Aorta (tissue), 5 donors: ENCODE results near the gene GIGYF2. TPM values are rescaled to one million over a fixed set of nuclear protein-coding genes. Genes with fewer than 3 reads are reported as not detected.
A peak's percentile ranks its signal among the peaks of the same experiment; 100 is the strongest.

Source experiments
- ATAC-seq: fragments of 200-7000 bp; cut with Tn5 transposase; one replicate; pipeline ENCODE4 v1.9.1; 2022; ENCODE audit warnings: moderate library complexity; ENCODE audit not compliant: low FRiP score
- DNase-seq, 2 donors: peaks; one replicate each; pipeline ENCODE4 v3.0.0-alpha.2; 2020
- H3K27ac ChIP-seq, 2 donors: one replicate each; pipeline ENCODE4 v1.5.1; 2013; ENCODE audit warnings: low read length in 2 of 2, mild to moderate bottlenecking in 2 of 2, moderate library complexity in 2 of 2, control low read depth in 1 of 2, inconsistent platforms in 1 of 2, low read depth in 1 of 2
- H3K27me3 ChIP-seq, 2 donors: one replicate each; pipeline ENCODE4 v1.6.1; 2013; ENCODE audit warnings: control low read depth in 1 of 2, low read length in 1 of 2, mild to moderate bottlenecking in 1 of 2, moderate library complexity in 1 of 2; ENCODE audit not compliant: insufficient read depth in 2 of 2, control insufficient read depth in 1 of 2
- H3K36me3 ChIP-seq, 2 donors: one replicate each; pipeline ENCODE4 v1.6.1; 2013; ENCODE audit warnings: control low read depth in 1 of 2, low read length in 1 of 2, mild to moderate bottlenecking in 1 of 2; ENCODE audit not compliant: insufficient read depth in 2 of 2, control insufficient read depth in 1 of 2
- H3K4me1 ChIP-seq, 2 donors: one replicate each; pipeline ENCODE4 v1.6.1; 2013; ENCODE audit warnings: low read length in 2 of 2, control low read depth in 1 of 2, mild to moderate bottlenecking in 1 of 2, moderate library complexity in 1 of 2; ENCODE audit not compliant: insufficient read depth in 2 of 2, control insufficient read depth in 1 of 2
- H3K4me3 ChIP-seq, 2 donors: one replicate each; pipeline ENCODE4 v1.5.1; 2013; ENCODE audit warnings: low read length in 2 of 2, control low read depth in 1 of 2, mild to moderate bottlenecking in 1 of 2
- H3K9me3 ChIP-seq: one replicate; pipeline ENCODE4 v1.6.1; 2013; ENCODE audit warnings: mild to moderate bottlenecking, low read length; ENCODE audit not compliant: control insufficient read depth
- WGBS, 2 donors: extraction: QIAGEN DNeasy Blood & Tissue Kit; methylation state at CpG; one replicate each; pipeline ENCODE4 v1.1.7; 2013; 5-methylcytosine and 5-hydroxymethylcytosine counted together
- intact Hi-C, 2 donors: fragments of 100-400 bp; cut with DNase I; formaldehyde crosslinking; loops; one replicate each; pipeline versions ENCODE4 v1.14.2 to v1.15.0; 2022
- polyA plus RNA-seq, 2 donors: library from polyadenylated mRNA; stranded (reverse); fragments of 200-250 nt; gene quantifications; one replicate each; pipeline ENCODE4 v1.2.3, GENCODE V29; 2013
- total RNA-seq, 2 donors: library from RNA; stranded (reverse); fragmentation: NEBNext Ultra II Directional; extraction: Animal tissue kit (Norgen Biotek cat#: 25700); gene quantifications; one replicate each; pipeline ENCODE4 v1.2.1, GENCODE V29; 2021
- donor health status: healthy with polysubstance abuse.
- donor health status: Bipolar disorder and iron deficiency.
- donor health status: DM: no; HTN: no; CAD: no.
- donor health status: DM: no; HTN: no; CAD: no.
- donor health status: DM: yes; HTN: yes; CAD: no.

GIGYF2 gene
- total and polyA plus RNA-seq, 4 donors: 13.3 to 100 (median 43.7) TPM

GRCh38 chr2:232872826-232873225, 175.7 kb downstream of the GIGYF2 start:
- no peak for ATAC-seq

GRCh38 chr2:232873292-232873908, 176.3 kb downstream of the GIGYF2 start:
- no peaks in the 10 kb centered on the region for H3K9me3 ChIP-seq
- H3K36me3 ChIP-seq: no peaks in the 10 kb centered on the region
- no peaks in the 10 kb centered on the region for H3K4me1 ChIP-seq
- no peak overlapping the region for H3K27ac ChIP-seq
- no peaks in the 10 kb centered on the region for H3K27me3 ChIP-seq
- 95 to 96% methylated on average over 14 of the region's 14 CpGs for WGBS, 2 donors
- intact Hi-C loops: no loop called here
- DNase-seq: no peak
- no peak for ATAC-seq
- no peak overlapping the region for H3K4me3 ChIP-seq

More at GRCh38 chr2:232872826-232873225, 175.7 kb downstream of the GIGYF2 start:
- WGBS, 2 donors: 64 to 71% methylated on average over 9 of the region's 9 CpGs
- H3K27ac ChIP-seq: no peak overlapping the region
- H3K4me3 ChIP-seq: no peak overlapping the region
- DNase-seq: no peak
- intact Hi-C loops: no loop called here
- H3K9me3 ChIP-seq: no peaks in the 10 kb centered on the region
- no peaks in the 10 kb centered on the region for H3K4me1 ChIP-seq
- no peaks in the 10 kb centered on the region for H3K36me3 ChIP-seq
- H3K27me3 ChIP-seq: no peaks in the 10 kb centered on the region

GRCh38 chr2:232873909-232874641, 176.9 kb downstream of the GIGYF2 start:
- Histone ChIP-seq H3K27me3 (no peaks in the 10 kb centered on the region), H3K9me3 (no peaks in the 10 kb centered on the region), H3K36me3 (no peaks in the 10 kb centered on the region), H3K4me3 (no peak overlapping the region), H3K27ac (no peak overlapping the region), H3K4me1 (no peaks in the 10 kb centered on the region)
- ATAC-seq (no peak), DNase-seq (no peak)
- intact Hi-C loops: no loop called here
- WGBS, 2 donors: 81 to 90% methylated on average over 6 of the region's 6 CpGs

DNA sequence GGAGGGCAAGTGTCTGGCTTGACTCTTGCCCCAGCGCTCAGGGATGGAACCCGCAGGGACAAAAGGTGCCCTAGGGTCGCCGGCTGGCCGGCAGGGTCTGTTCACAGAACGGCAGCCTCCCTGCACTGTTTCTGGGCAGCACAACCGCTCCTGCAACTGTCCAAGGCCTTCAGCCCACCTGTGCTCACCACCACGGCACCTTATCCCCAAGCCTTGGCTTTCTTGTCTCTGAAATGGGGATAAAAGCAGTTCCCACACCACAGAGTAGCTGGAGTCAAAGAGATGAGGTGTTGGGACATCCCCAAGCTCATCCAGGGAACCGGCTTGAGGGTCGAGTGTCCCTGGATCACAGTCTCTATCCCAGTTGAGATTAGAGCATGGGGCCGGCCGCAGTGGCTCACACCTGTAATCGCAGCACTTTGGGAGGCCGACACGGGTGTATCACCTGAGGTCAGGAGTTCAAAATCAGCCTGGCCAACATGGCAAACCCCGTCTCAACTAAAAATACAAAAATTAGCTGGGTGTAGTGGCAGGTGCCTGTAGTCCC, 177.6 kb downstream of the GIGYF2 start:
- intact Hi-C loops: no loop called here
- ATAC-seq: no peak
- WGBS, 2 donors: 92 to 94% methylated on average over 16 of the region's 16 CpGs
- Histone ChIP-seq H3K4me1 (no peaks in the 10 kb centered on the region), H3K9me3 (no peaks in the 10 kb centered on the region), H3K27me3 (no peaks in the 10 kb centered on the region), H3K27ac (no peak overlapping the region), H3K36me3 (no peaks in the 10 kb centered on the region), H3K4me3 (no peak overlapping the region)
- no peak for DNase-seq

- Histone ChIP-seq H3K36me3 (no peaks in the 10 kb centered on the region), H3K4me1 (no peaks in the 10 kb centered on the region), H3K27me3 (no peaks in the 10 kb centered on the region), H3K4me3 (no peak overlapping the region), H3K9me3 (no peaks in the 10 kb centered on the region), H3K27ac (no peak overlapping the region)
- ATAC-seq (no peak), DNase-seq (peak in 1 of 2 donors; percentile 74)
- intact Hi-C loops: no loop called here
- 21 to 33% methylated on average over 25 to 37 of the region's 37 CpGs for WGBS, 2 donors
These were observed 178.4 kb downstream of the GIGYF2 start for GRCh38 chr2:232875256-232876121.

DNA sequence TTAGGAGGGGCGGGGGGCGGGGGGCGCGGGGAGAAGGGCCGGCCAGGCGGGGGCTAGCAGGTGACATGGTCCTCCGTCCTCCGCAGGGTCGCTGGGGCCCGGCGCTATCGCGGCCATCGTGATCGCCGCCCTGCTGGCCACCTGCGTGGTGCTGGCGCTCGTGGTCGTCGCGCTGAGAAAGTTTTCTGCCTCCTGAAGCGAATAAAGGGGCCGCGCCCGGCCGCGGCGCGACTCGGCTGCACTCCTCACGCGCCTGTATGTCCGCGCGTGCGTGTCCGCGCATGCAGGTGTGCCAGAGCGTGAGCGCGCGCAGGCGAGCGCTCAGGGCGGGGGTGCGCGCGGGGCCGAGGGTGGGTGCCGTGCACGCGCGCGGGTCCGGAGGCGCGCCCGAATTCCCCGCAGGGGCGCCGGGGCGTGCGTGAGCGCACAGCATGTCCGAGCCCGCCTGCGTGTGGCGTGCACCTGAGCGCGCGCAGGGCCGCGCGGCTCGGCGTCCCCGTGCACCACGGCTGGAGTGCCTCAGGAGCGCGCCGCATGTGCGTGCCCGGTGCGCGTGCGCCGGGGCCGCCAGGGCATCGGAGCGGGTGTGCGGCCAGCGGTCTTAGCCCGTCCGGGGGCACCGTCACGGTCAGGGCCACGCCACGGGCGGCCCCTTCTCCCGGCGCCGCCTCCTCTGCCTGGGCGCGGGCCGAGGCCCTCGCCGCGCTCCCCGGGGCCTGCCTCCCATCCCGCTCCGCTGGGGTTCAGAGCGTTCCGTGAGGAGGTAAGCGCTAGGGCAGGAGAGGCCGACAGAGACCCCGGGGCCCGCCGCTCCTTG, 179.2 kb downstream of the GIGYF2 start:
- peak in 1 of 2 donors; percentile 71 for DNase-seq
- Histone ChIP-seq H3K27me3 (no peaks in the 10 kb centered on the region), H3K9me3 (no peaks in the 10 kb centered on the region), H3K36me3 (no peaks in the 10 kb centered on the region), H3K27ac (no peak overlapping the region), H3K4me1 (no peaks in the 10 kb centered on the region), H3K4me3 (peak overlapping the region in 1 of 2 donors; percentile 45)
- intact Hi-C loops: no loop called here
- 2 to 4% methylated on average over 69 to 119 of the region's 119 CpGs for WGBS, 2 donors
- no peak for ATAC-seq

GRCh38 chr2:232876978-232877441, 179.9 kb downstream of the GIGYF2 start:
- Histone ChIP-seq H3K36me3 (no peaks in the 10 kb centered on the region), H3K9me3 (no peaks in the 10 kb centered on the region), H3K27me3 (no peaks in the 10 kb centered on the region), H3K4me3 (no peak overlapping the region), H3K4me1 (no peaks in the 10 kb centered on the region), H3K27ac (no peak overlapping the region)
- intact Hi-C loops: no loop called here
- 49 to 50% methylated on average over 19 to 21 of the region's 21 CpGs for WGBS, 2 donors
- ATAC-seq (no peak), DNase-seq (peak in 1 of 2 donors; percentile 73)
